ENCODE data around the gene HNRNPDL.
A peak's percentile ranks its signal among the peaks of the same experiment; 100 is the strongest.
"Not testable (repeated sequence)": the region's sequence is repeated elsewhere in the genome, so short reads cannot be mapped to it uniquely, and the experiment has no call there.

The HNRNPDL gene

DNA sequence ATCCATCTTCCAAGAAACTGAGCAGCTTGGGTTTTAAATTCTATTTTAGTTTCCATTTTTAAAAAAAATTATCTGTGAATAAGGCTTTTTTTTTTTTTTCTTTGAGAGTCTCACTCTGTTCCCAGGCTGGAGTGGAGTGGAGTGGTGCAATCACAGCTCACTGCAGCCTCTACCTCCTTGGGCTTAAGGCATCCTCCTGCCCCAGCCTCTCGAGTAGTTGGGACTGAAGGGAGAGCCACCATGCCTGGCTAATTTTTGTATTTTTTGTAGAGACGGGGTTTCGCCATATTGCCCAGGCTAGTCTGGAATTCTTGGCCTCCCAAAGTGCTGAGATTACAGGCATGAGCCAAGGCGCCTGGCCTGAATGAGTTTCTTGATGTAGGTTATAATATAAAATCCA, 1.6 kb upstream of the HNRNPDL start:
- FAIRE-seq = no peak

DNA sequence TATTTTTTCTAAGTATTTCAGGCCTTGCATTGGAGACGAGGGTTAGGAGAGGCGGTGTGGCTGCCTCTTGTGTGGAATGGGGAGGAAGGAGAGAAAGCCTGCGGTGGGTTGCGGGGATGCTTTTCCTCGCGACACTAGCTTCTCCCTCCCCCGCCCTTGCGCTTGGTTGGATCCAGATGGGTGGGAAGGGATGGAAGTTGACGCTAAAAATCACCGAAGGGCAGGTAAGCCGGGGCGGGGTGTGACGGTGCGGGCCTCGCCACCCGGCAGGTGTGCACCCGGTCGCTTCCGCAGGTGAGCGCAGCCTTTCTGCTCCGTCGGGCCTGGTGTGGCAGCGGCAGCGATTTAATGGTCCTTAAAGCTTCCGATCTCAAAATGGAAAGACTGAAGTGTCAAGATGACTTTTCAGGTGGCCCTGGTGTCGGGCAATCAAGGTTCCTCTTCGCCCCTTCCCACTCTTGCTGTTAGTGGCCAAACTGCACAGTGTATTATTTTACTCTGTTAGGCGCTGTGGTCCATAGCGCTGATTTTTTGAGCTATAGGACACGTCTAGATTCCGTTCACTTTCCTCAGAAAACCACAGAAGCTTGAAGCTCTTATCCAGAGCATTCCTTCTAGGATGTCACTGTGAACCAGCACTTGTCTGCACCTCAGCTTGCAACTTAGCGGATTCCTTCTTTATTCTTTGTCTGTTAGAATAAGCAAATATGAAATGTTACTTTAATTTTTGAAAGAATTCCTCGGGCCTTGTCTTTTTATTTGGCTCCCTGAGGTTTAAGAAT, 893 bp upstream of the HNRNPDL start:
- FAIRE-seq = no peak

DNA sequence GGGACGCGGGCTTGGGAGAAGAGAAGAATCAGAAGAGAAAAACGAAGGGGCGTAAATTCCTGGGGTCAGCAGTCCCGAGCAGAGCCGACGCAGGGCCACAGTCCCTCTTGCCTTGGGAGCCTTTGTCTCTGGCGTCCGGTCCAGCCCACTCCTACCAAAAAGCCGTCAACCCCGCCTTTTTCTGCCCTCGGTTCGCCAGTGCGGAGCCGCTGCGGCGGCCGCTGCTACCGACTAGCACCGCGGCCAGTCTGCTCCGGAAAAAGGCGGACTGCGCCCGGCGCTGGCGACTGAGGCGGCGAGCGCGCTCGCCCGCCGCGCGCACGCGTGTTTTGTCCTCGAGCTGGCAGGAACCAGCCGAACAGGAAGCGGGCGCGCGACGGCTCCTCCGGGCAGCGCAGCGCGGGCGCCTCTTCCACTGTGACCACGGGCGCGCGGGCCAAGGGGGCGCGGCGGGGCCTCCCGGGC, 502 bp downstream of the HNRNPDL start:
- FAIRE-seq = no peak

DNA sequence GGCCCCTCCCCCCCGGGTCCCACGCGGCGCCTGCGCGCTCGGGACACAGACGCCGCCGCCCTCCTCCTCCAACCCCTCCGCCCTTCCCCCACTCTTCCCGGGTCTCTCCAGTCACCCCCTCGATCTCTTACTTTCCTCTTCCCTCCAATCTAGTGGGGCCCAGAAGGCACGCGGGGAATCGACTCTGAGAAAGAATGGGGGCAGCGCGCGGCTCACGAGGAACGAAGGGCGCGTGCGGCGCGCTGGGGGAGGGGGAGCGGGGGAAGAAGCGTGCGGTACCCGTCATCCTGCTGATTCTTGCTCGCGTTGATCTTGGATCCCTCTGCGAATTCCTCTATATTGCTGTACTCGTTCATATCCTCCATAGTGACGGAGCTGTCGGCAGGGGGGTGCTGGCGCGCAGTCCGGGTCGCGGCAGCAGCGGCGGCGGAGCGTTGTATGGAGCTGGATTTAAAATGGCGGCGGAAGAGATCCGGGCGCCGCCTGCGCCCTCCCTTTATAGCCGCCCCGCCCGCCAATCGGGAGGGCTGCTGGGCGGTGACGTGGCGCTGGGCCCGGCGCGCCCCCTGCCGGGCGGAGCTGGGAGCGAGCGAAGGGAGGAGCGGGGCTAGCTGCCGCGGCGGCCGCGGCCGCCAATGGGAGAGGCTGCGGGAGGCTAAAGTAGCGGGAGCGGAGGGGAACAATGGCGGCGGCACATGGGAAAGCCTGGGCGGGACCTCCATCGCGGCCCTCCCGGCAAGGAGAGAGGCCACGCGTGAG, 1.1 kb downstream of the HNRNPDL start:
- no peak for FAIRE-seq

DNA sequence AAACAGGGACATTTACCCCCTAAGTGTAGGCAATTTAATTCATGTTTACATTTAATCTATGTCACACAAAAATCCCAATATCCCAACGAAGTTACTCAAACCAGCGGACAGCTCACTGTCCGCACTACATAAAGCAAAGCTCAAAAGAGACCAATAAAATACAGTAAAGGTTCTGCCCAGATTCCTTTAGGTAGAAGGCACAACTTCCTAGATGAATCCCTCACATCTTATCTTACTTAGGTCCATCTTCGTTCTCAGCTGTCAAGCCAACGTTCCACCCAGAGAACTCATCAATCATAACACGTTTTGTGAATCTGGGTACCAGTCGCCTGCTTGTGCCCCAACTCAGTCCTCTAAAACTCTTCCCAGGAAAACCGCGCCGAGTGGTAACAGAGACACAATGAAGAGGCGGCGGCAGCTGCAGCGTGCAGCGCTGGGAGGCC, 1.7 kb downstream of the HNRNPDL start:
- peak; percentile 15 for FAIRE-seq

DNA sequence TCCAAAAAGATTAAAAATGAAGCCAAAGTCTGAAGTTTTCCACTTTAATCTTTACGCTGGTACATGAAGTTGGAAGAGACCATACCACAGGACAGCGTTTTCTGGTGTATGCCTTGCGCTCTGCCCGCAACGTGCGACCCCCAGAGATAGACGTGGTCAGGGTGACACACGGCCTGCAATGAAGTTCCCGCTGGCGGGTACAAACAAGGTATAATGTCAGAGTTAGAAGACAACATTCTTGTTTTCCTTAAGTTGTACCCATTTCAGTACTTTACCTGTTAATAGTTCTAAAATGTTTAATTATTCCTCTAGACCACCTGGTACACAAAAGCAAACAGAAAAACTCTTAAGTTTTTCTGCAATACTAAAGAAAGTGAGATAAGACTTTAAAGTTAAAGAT, 4.8 kb downstream of the HNRNPDL start:
- no peak for FAIRE-seq

DNA sequence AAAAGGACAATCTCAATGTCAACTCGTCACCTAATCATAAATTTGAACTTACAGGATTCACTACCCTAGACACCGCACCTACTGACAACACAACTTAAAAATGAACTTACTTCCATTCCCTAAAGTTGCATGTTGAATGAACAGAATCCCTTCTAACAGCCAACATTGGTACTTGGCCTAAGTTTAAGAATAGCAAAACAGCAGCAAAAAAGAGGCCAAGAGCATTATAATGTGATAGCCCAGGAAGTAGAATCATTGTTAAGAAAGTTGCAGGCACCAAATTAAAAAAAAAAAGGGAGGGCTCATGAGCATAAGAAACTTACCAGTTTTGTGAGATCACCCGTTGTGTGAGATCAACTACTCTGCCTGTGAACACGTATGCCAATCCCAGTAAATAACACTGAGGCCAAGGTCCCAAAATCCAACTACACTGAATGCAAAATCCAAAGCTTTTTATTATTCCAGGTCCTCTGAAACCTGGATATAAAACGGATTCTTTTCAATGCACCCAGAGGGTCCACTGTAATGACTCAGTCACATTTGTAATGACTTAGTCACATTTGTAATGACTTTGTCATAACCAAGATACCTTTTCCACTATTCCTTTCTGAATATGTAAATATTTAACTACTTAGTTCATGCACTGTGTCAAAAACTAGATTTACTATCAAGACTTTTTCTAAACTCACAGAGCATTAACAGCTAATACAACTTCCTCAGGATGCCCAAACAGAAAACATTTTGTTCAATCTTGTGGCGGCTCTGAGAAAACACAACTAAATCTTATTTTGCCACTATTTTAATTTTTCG, 6.8 kb downstream of the HNRNPDL start:
- FAIRE-seq = no peak

DNA sequence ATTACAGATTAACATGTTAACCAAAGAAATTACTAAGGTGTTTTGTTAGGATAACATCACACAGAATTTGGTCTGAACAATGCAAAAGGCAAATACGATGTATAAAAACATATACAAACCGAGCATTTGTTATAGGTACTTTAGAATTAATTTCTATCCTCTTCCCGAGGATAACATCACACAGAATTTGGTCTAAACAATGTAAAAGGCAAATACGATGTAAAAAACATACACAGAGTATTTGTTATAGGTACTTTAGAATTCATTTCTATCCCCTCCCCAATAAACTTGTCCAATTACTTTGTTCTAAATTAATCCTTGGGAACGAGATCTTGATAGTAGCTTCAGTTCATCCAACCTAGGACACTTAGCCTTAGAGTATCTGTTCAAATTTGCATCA, 7.6 kb downstream of the HNRNPDL start:
- no peak for FAIRE-seq

DNA sequence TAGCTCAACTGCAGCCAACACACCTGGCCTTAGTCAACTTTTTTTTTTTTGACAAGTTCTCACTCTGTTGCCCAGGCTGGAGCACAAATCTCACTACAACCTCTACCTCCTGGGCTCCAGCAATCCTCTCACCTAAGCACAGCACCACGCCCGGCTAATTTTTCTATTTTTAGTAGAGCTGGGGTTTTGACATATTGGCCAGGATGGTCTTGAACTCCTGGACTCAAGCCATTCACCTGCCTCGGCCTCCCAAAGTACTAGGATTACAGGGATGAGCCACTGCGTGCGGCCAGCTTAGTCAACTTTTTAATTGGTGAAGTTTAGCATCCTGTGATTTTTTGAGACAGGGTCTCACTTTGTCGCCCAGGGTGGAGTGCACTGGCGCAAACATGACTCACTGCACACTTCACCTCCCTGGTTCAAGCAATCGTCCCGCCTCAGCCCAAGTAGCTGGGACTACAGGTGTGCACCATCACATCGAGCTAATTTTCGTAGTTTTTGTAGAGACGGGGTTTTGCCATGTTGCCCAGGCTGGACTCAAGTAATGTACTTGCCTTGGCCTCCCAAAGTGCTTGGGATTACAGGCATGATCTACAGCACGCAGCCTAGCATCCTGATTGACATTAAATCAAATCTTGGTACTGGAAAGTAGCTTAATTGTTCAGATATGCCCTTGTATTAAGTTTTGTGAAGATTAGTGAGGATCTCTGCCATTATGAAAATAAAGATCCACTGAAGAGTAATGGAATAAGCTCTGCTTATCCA, 8.3 kb downstream of the HNRNPDL start:
- FAIRE-seq = no peak

DNA sequence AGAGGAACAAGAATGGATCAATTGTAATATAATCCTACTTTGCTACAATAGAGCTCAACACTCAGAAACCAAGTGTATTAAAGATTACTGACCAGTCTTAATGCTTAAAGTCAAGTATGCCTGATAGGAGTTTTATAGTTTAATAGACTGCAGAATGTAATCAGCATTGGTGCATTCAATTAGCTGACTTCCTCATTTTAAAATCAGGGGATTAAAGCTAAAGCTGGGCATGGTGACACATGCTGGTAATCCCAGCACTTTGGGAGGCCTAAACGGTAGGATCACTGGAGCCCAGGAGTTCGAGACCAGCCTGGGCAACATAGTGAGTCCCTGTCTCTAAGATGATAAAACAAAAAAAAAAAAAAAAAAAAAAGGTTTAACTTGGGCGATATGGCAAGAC, 10.8 kb downstream of the HNRNPDL start:
- no peak for FAIRE-seq

DNA sequence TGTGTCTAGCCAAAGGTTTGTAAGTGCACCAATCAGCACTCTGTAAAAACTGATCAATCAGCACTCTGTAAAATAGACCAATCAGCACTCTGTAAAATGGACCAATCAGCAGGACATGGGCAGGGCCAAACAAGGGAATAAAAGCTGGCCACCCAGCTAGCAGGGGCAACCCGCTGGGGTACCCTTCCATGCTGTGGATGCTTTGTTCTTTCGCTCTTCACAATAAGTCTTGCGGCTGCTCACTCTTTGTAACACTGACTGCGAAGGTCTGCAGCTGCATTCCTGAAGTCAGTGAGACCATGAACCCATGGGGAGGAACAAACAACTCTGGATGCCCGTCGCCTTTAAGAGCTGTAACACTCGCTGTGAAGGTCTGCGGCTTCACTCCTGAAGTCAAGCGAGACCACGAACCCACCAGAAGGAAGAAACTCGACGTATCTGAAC, 14.3 kb downstream of the HNRNPDL start:
- FAIRE-seq = no peak

DNA sequence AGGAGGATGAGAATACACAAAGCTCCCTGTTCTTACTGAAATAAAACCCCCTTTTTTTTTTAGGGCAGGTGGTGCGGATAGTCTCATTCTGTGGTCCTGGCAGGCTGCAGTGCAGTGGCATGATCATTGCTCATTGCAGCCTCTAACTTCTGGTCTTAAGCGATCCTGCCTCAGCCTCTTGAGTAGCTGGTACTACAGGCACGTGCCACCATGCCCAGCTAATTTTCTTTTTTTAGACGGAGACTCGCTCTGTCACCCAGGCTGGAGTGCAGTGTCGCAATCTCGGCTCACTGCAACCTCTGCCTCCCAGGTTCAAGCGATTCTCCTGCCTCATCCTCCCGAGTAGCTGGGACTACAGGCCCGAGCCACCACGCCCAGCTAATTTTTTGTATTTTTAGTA, 15.2 kb downstream of the HNRNPDL start:
- not testable (repeated sequence) for FAIRE-seq

DNA sequence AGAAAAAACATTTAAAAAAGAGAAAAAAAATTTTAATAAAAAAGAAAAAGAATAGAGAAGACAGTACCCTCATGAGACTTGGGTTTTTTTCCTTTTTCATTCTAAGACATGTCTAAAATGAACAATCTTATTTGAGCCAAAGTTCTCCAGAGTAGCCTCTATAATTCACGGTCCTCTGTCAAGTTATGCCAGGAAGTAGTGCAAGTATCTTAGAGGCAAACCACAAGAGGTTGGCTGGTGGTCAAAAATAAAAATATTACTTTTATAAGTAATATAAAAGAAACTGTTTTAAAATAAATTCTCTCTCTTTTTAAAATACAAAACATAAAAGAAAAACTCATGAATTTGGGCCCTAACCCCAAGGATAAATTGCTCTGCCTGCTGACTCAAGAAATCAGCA, 26.5 kb downstream of the HNRNPDL start:
- no peak for FAIRE-seq

DNA sequence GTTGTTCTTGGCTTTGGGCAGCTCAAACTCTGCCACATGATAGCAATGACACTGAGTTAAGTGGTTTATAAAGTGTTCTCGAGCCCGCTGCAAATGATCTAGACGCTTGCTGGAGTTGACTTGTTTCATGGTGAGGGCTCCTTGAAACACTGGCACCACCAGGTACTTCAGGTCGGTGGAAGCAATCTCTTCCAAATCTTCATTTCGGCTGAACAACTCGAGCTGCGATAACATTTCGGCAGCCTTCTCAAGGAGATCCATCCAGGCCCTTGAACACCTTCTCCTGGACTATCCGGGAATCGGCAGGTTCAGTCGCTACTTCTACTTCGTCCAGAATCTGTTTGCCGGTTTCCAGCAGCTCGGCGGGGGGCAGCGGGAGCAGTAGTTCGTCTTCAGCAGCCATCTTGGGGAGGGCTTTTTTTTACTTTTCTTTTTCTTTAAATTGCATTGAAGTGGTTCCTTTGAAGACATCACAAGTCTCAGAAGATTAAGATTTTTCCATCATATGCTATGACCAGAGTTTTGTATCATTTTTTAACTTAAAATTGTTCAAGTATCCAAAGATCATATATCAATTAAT, 28.0 kb downstream of the HNRNPDL start:
- no peak for FAIRE-seq

DNA sequence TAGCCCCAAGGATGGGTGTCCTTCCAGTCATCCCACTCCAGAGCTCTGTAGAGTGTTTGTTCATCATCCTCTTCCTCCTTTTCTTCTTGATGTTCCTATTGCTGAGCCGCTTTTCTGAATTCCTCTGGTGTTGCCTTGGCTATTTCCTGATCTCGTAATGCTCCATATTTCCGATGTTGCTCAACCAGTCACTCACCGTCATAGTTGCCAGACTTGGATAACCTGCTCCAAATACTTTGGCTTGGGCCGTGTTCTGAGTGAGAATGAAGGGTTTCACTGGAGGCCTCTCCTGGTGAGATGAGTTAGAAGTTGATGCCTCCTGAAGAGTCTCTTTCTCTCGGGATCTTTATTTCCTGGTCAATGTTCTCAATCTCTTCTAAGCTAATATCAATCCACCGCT, 28.7 kb downstream of the HNRNPDL start:
- FAIRE-seq = no peak

DNA sequence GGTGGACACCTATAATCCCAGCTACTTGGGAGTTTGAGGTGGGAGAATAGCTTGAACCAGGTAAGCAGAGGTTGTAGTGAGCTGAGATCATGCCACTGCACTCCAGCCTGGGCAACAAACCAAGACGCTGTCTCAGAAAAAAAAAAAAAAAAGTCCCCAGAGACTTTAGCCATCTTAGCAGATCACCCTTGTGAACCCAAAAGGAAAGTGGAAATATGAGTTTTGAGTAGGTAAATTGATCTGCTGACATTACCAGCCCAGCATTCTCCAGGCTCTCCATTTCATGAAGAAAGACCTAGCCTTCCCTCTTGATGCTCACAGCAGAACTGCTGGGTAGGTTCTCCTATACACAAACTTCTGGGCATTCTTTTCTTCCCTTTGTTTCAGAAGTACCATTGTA, 32.0 kb downstream of the HNRNPDL start:
- no peak for FAIRE-seq

DNA sequence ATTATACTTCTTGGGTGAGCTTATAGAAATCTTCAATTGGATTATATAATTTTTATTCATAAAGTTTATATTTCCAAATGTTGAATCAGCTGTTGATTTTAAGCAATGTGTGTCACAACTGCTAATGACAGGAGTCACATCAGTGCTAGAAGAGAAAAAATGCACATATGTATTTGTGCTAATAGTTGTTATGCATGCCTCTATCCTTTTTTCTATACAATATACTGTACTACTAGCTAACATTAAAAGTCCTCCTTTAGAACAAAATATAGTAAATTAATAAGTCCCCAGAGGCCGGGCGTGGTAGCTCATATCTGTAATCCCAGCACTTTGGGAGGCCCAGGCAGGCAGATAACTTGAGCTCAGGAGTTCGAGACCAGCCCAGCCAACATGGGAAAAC, 32.7 kb downstream of the HNRNPDL start:
- FAIRE-seq = no peak

DNA sequence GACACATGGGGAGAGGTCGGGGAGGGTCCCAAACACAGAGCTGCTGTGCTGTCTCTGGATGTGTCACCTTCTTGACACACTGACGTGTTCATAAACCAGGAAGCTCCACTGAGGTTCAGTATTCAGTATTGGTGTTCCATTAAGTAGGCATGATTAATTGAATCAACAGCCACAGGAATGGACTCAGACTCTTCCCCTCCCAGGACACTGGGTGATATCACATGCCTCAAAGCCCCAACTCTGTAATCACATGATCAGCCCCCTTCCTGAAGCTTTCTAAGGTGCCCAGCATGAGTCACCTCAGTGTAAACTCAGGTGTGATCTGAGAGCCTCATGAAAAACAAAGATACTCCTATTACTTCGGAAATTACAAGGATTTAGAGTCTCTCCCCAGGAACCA, 35.4 kb downstream of the HNRNPDL start:
- FAIRE-seq = no peak

DNA sequence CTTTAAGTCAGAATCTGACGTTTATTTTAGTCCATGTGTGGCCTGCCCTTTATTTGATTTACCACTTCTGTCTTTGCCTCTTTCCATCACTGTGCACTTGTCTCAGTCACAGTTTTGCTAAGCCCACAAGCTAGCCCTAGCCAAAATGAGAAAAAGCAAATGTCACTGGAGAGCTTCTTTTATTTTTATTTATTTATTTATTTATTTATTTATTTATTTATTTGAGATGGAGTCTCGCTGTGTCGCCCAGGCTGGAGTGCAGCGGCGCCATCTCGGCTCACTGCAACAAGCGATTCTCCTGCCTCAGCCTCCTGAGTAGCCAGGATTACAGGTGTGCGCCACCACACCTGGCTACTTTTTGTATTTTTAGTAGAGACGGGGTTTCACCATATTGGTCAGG, 40.2 kb downstream of the HNRNPDL start:
- FAIRE-seq = not testable (repeated sequence)

DNA sequence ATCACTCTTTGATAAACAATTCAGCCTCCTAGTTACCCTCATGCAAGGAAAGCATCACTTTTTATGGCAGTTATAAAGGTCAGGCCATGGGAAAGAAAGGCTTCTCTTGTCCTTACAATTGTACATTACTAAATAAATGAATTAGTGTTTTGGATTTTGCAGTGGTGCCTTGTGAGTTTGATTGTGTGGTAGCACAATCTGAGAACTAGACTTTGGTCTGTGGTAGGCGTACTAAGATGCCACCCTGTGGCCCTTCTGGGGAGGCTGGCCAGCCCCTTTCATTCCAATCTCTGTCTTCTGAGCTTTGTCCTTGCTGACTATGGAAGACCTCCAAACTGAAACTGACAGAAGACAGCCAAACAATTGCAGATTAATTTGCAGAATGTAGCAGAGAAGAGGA, 41.9 kb downstream of the HNRNPDL start:
- no peak for FAIRE-seq

DNA sequence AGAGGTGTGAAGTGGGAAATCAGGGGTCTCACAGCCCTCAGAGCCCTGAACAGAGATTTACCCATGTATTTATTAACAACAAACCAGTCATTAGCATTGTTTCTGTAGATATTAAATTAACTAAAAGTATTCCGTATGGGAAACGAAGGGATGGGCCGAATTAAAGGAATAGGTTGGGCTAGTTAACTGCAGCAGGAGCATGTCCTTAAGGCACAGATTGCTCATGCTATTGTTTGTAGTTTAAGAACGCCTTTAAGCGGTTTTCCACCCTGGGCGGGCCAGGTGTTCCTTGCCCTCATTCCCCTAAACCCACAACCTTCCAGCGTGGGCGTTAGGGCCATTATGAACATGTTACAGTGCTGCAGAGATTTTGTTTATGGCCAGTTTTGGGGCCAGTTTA, 44.0 kb downstream of the HNRNPDL start:
- FAIRE-seq = not testable (repeated sequence)

DNA sequence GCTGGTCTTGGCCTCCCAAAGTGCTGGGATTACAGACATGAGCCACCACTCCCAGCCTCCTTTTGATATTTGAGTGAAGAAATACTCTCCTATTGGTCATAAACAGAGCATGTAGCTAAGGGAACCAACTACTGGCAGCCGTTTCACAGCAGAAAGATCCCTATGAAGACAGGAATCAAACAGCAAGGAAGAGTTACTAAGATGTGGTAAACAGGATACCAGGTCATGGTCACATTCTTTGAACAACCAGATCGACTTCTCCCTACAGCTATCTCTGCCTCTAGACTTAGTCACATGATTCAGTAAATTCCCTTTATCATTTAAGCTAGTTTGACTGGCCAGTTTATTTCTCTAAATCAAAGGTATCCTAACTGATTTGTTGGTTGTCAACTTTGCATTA, 47.5 kb downstream of the HNRNPDL start:
- FAIRE-seq = no peak

All from endometrium (tissue), 2 donors.